HEK293T (cell line): ENCODE results near the gene FAM107B.

ENCODE experiments used
- CTBP1 ChIP-seq: fragments of 450-650 bp; IDR thresholded peaks from 2 replicates; pipeline ENCODE4 v1.6.1; 2016; ENCODE audit warnings: borderline replicate concordance
- FOXA1 ChIP-seq: fragments of 450-650 bp; IDR thresholded peaks from 2 replicates; pipeline ENCODE4 v1.6.1; 2016; ENCODE audit warnings: mild to moderate bottlenecking
- NFRKB ChIP-seq: fragments of 450-650 bp; IDR thresholded peaks from 2 replicates; pipeline ENCODE4 v1.6.1; 2016; ENCODE audit warnings: mild to moderate bottlenecking, moderate library complexity
- PKNOX1 ChIP-seq: fragments of 450-650 bp; IDR thresholded peaks from 2 replicates; pipeline ENCODE4 v1.6.1; 2016
- SP1 ChIP-seq: fragments of 450-650 bp; IDR thresholded peaks from 2 replicates; pipeline ENCODE4 v1.6.1; 2017
- TARDBP ChIP-seq: fragments of 450-650 bp; IDR thresholded peaks from 2 replicates; pipeline ENCODE4 v1.6.1; 2016

DNA sequence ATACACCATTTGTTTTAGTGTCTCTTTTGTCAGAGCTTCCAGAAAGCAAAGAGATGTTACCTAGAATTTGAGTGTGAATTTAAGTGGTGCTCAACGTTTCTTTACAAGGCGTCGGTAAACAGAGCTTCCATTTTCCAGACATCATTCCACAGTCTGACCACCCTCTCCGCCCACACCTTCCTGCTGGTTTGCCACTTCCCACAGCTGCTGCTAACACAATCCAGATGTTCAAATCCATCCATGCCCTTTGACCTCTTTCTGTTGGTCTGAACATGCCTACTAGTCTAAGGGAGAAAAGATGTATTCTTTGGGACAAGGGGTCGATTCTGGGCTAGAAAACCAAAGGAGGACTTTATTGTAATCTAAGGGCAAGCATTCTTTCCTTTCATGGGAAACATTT, 86.1 kb downstream of the FAM107B start:
- TF ChIP-seq NFRKB (no peak), SP1 (no peak), CTBP1 (no peak), FOXA1 (no peak), PKNOX1 (no peak), TARDBP (no peak)
